ENCODE measurements around the gene DISP2. TPM values are rescaled to one million over a fixed set of nuclear protein-coding genes. Genes with fewer than 3 reads are reported as not detected.

DISP2 gene
- total and polyA plus RNA-seq, 8 donors: 0.15 to 10.1 (median 0.58) TPM; not detected in 1

DNA sequence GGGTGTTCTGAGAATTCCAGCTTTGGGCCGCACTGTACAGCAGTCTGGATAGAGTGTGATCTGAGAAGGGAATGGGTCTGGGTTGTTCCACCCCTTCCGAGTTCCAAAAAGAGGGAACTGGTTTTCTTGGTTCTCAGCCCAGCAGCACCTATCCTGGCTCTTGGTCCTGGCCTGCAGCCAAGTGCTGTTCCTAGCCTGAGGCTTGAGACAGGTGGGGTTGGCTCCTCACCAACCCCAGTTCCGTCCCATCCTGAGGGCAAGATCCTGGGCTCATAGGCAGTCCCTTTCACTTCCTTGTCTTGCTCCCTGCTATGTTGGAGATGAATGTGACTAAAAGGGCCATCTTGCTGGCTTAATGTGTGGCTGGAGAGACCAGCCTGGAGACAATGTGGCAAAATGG is 62.8 kb downstream of the DISP2 start:
- peaks cover 9 to 35% (median 32%) of the 10 kb centered on the region in 4 donors for H3K36me3 ChIP-seq
- intact Hi-C loops (cut with DNase I; ENCODE audit: low total_unique reads): loop anchor here (5.0 kb wide), 1 partner anchor 138 kb away; the partner anchor contains the start of gene ANKRD63
- peak overlapping the region; percentile 16 to 70 (median 59) for H3K27ac ChIP-seq
- peak; percentile 57 to 93 for DNase-seq
- H3K27me3 ChIP-seq: no peaks in the 10 kb centered on the region
- WGBS, 5 donors: 15 to 33% (median 28%) methylated on average over 2 to 3 of the region's 3 CpGs
- peak in 2 of 3 donors; percentile 52 to 56 for TF ChIP-seq POLR2AphosphoS5 (IDR thresholded peaks at IDR 0.05)
- TF ChIP-seq EP300 (IDR thresholded peaks at IDR 0.05): no peak
- TF ChIP-seq, protein P1, sequence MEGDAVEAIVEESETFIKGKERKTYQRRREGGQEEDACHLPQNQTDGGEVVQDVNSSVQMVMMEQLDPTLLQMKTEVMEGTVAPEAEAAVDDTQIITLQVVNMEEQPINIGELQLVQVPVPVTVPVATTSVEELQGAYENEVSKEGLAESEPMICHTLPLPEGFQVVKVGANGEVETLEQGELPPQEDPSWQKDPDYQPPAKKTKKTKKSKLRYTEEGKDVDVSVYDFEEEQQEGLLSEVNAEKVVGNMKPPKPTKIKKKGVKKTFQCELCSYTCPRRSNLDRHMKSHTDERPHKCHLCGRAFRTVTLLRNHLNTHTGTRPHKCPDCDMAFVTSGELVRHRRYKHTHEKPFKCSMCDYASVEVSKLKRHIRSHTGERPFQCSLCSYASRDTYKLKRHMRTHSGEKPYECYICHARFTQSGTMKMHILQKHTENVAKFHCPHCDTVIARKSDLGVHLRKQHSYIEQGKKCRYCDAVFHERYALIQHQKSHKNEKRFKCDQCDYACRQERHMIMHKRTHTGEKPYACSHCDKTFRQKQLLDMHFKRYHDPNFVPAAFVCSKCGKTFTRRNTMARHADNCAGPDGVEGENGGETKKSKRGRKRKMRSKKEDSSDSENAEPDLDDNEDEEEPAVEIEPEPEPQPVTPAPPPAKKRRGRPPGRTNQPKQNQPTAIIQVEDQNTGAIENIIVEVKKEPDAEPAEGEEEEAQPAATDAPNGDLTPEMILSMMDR (IDR thresholded peaks at IDR 0.05): peak in 1 of 7 experiments; percentile 7
- no peak for TF ChIP-seq POLR2A (IDR thresholded peaks at IDR 0.05)
- peaks cover 20 to 28% (median 25%) of the 10 kb centered on the region in 4 donors for H3K4me1 ChIP-seq
- no peak overlapping the region for H3K4me3 ChIP-seq
- H3K9me3 ChIP-seq: no peaks in the 10 kb centered on the region

- no peaks in the 10 kb centered on the region for H3K9me3 ChIP-seq
- DNase-seq: peak; percentile 82 to 92
- intact Hi-C loops (cut with DNase I; ENCODE audit: low total_unique reads): loop anchor here (5.0 kb wide), 1 partner anchor 139 kb away; the partner anchor contains the start of gene ANKRD63
- H3K36me3 ChIP-seq: peaks cover 4 to 28% (median 24%) of the 10 kb centered on the region in 4 donors
- H3K4me3 ChIP-seq: peak overlapping the region in 1 of 4 donors; percentile 13
- no peaks in the 10 kb centered on the region for H3K27me3 ChIP-seq
- peaks cover 20 to 28% (median 25%) of the 10 kb centered on the region in 4 donors for H3K4me1 ChIP-seq
- 6 to 18% (median 9%) methylated on average over 19 to 31 of the region's 31 CpGs for WGBS, 5 donors
- H3K27ac ChIP-seq: peak overlapping the region in 4 of 5 donors; percentile 16 to 70 (median 61)
- peak in 2 of 3 donors; percentile 20 to 70 for TF ChIP-seq POLR2AphosphoS5 (IDR thresholded peaks at IDR 0.05)
- TF ChIP-seq POLR2A (IDR thresholded peaks at IDR 0.05): no peak
- TF ChIP-seq, protein P1 (IDR thresholded peaks at IDR 0.05): peak in 5 of 7 experiments; percentile 81 to 97 (median 94)
- TF ChIP-seq EP300 (IDR thresholded peaks at IDR 0.05): no peak
Observed at GRCh38 chr15:40421246-40422157, 63.5 kb downstream of the DISP2 start.

DNA sequence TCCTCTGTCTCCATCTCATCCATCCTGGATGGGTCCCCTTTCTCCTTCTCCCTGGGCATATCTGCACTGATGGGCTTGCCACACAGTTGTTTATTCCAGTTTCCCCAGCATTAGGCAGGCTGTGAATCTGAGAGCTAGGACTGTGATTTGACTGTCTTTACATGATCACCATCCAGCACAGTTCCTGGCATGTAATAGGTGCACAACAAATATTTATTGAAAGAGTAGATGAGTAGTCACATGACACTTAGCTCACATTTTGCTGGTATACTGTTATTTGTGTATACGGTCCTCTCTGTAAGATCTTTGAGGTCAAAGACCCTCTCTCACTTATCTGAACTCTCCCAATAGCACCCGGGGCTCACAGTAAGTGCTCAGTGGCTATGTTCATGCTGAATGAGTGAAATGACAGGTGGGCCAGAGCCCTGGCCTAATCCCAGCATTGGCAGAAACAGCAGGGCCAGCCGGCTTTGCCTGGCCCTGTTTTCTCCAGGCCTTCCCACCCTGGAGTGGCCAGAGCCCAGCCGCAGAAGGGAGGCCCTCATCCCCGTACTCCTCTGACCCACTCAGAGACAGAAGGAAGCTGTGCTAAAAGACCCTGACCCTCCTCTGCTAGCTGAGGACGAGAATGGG is 66.6 kb downstream of the DISP2 start:
- no peak for DNase-seq
- no peak overlapping the region for H3K4me3 ChIP-seq
- 84 to 92% (median 89%) methylated on average over 6 of the region's 6 CpGs for WGBS, 5 donors
- H3K4me1 ChIP-seq: peaks cover 20 to 27% (median 25%) of the 10 kb centered on the region in 4 donors
- peaks cover 0 to 14% (median 4%) of the 10 kb centered on the region in 4 donors for H3K36me3 ChIP-seq
- no peaks in the 10 kb centered on the region for H3K9me3 ChIP-seq
- intact Hi-C loops (cut with DNase I; ENCODE audit: low total_unique reads): loop anchor here (5.0 kb wide), 1 partner anchor 142 kb away; the partner anchor contains the start of gene ANKRD63
- no peak for TF ChIP-seq POLR2AphosphoS5 (IDR thresholded peaks at IDR 0.05)
- TF ChIP-seq POLR2A (IDR thresholded peaks at IDR 0.05): no peak
- TF ChIP-seq, protein P1 (IDR thresholded peaks at IDR 0.05): no peak
- no peak for TF ChIP-seq EP300 (IDR thresholded peaks at IDR 0.05)
- H3K27me3 ChIP-seq: no peaks in the 10 kb centered on the region
- no peak overlapping the region for H3K27ac ChIP-seq

DNA sequence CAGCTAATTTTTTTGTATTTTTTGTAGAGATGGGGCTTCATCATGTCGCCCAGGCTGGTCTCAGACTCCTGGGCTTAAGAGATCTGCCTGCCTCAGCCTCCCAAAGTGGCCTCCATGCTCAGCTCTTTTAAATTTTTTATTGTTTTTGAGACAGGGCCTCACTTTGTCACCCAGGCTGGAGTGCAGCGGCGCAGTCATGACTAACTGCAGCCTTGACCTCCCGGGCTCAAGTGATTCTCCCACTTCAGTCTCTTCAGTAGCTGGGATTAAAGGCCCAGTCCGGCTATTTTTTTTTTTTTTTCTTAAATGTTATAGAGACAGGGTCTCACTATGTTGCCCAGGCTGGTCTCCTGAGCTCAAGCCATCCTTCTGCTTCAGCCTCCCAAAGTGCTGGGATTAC is 67.7 kb downstream of the DISP2 start:
- 94 to 99% (median 97%) methylated on average over 5 of the region's 5 CpGs for WGBS, 5 donors

More for the DNA sequence above, 67.7 kb downstream of the DISP2 start:
- Histone ChIP-seq H3K36me3 (peaks cover 0 to 14% (median 4%) of the 10 kb centered on the region in 4 donors), H3K9me3 (no peaks in the 10 kb centered on the region), H3K27me3 (no peaks in the 10 kb centered on the region), H3K4me3 (no peak overlapping the region), H3K27ac (no peak overlapping the region), H3K4me1 (peaks cover 13 to 16% (median 15%) of the 10 kb centered on the region in 4 donors)
- no peak for TF ChIP-seq POLR2AphosphoS5 (IDR thresholded peaks at IDR 0.05)
- TF ChIP-seq POLR2A (IDR thresholded peaks at IDR 0.05): no peak
- TF ChIP-seq, protein P1 (IDR thresholded peaks at IDR 0.05): no peak
- no peak for TF ChIP-seq EP300 (IDR thresholded peaks at IDR 0.05)
- DNase-seq: no peak
- intact Hi-C loops (cut with DNase I; ENCODE audit: low total_unique reads): no loop called here
